Measurements from ENCODE around the gene LRRN3.

LRRN3 gene

DNA sequence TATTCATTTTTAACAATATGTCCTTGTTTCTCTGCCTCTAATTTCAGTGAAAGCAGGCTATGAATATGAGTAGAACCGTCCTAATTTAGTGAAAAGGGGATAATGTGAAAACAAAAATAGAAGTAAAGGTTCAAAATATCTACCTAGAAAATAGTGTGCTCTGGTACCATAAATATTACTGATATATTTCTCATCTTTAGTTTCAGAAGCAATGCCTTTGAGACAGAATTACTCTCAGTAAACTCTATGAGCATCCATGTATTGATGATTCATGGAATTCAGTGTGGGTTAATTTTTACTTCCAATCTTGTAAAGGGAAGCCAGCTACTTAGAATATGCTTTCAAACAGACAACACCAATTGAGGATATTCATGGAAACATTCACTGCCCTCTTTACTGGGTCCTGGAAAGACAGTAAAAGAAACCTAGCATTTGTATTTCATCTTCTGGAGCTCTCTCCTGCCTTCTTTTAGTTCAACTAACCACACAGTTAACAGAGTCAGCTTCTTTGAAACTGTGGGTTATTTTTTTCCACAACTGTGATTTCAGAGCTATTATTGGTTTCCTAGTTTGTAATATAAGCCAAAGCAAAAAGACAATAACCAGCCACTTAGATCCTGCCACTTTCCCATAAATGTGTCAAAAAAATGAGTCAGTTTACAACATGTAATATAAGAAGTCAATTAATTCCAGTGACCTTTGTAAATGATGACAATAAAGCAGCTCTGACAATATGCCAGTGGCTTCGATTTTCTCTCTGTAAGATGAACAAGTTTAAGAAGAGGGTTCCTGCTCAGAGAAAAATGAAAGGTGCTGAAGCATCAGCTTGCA is 1.7 kb downstream of the LRRN3 start:
- Histone ChIP-seq H3K4me3 (ENCODE audit: low read depth, low read length) (no peak overlapping the region), H3K9me3 (ENCODE audit: control insufficient read depth, insufficient read depth, low read depth, low read length) (no peaks in the 10 kb centered on the region), H3K27ac (ENCODE audit: extremely low read depth, low read depth, low read length) (no peak overlapping the region), H3K36me3 (ENCODE audit: control insufficient read depth in 2 of 2, insufficient read depth in 1 of 2, low read length in 2 of 2) (no peaks in the 10 kb centered on the region), H3K4me1 (ENCODE audit: control insufficient read depth, insufficient read depth, low read length) (peaks cover 8% of the 10 kb centered on the region; the same call in 1 of the 2 replicates)
- CTCF ChIA-PET: interaction anchor here (0.6 kb wide), 2 partner anchors 48 to 76 kb away, joined by 3 to 7 read pairs; no protein-coding TSS in a partner anchor
- POLR2A ChIA-PET: no interaction called here
- TF ChIP-seq ZEB2 (tag by site-specific recombination; IDR thresholded peaks at IDR 0.05): peak; percentile 84
- TF ChIP-seq ZNF843 (tag by site-specific recombination; IDR thresholded peaks at IDR 0.05): peak; percentile 97
- TF ChIP-seq ZNF302 (tag by site-specific recombination; IDR thresholded peaks at IDR 0.05; ENCODE audit: low read depth): no peak
- TF ChIP-seq KLF9 (tag by site-specific recombination; IDR thresholded peaks at IDR 0.05; ENCODE audit: low read depth): no peak
- no peak for TF ChIP-seq ZNF335 (tag by site-specific recombination; conservative IDR thresholded peaks at IDR 0.05)
- no peak for TF ChIP-seq TCF7L2 (IDR thresholded peaks at IDR 0.05; ENCODE audit: borderline replicate concordance, low read depth, low read length)
- TF ChIP-seq ZBTB8A (tag by site-specific recombination; IDR thresholded peaks at IDR 0.05): no peak
- TF ChIP-seq ZNF311 (tag by site-specific recombination; IDR thresholded peaks at IDR 0.05; ENCODE audit: borderline replicate concordance): no peak
- TF ChIP-seq ZNF677 (tag by site-specific recombination; IDR thresholded peaks at IDR 0.05): no peak
- TF ChIP-seq, protein P1, sequence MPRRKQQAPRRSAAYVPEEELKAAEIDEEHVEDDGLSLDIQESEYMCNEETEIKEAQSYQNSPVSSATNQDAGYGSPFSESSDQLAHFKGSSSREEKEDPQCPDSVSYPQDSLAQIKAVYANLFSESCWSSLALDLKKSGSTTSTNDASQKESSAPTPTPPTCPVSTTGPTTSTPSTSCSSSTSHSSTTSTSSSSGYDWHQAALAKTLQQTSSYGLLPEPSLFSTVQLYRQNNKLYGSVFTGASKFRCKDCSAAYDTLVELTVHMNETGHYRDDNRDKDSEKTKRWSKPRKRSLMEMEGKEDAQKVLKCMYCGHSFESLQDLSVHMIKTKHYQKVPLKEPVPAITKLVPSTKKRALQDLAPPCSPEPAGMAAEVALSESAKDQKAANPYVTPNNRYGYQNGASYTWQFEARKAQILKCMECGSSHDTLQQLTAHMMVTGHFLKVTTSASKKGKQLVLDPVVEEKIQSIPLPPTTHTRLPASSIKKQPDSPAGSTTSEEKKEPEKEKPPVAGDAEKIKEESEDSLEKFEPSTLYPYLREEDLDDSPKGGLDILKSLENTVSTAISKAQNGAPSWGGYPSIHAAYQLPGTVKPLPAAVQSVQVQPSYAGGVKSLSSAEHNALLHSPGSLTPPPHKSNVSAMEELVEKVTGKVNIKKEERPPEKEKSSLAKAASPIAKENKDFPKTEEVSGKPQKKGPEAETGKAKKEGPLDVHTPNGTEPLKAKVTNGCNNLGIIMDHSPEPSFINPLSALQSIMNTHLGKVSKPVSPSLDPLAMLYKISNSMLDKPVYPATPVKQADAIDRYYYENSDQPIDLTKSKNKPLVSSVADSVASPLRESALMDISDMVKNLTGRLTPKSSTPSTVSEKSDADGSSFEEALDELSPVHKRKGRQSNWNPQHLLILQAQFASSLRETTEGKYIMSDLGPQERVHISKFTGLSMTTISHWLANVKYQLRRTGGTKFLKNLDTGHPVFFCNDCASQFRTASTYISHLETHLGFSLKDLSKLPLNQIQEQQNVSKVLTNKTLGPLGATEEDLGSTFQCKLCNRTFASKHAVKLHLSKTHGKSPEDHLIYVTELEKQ (tag by site-specific recombination; IDR thresholded peaks at IDR 0.05; ENCODE audit: borderline replicate concordance): peak; percentile 66; the same call in 1 of the 2 replicates
- TF ChIP-seq ZNF112 (tag by site-specific recombination; IDR thresholded peaks at IDR 0.05): no peak
- TF ChIP-seq ZNF596 (tag by site-specific recombination; IDR thresholded peaks at IDR 0.05): no peak
- TF ChIP-seq ZBTB6 (tag by site-specific recombination; IDR thresholded peaks at IDR 0.05): no peak
- TF ChIP-seq ZSCAN30 (tag by site-specific recombination; IDR thresholded peaks at IDR 0.05): no peak
- no peak for TF ChIP-seq ZNF433 (tag by site-specific recombination; IDR thresholded peaks at IDR 0.05; ENCODE audit: low read depth)
- peak; percentile 7 for TF ChIP-seq ZNF510 (tag by site-specific recombination; IDR thresholded peaks at IDR 0.05; ENCODE audit: insufficient replicate concordance)
- TF ChIP-seq REPIN1 (tag by site-specific recombination; IDR thresholded peaks at IDR 0.05; ENCODE audit: low read depth): no peak
- no peak for TF ChIP-seq ZNF148 (tag by site-specific recombination; IDR thresholded peaks at IDR 0.05; ENCODE audit: borderline replicate concordance)
- no peak for TF ChIP-seq ZNF19 (tag by site-specific recombination; IDR thresholded peaks at IDR 0.05; ENCODE audit: low read depth)
- TF ChIP-seq, protein P2, sequence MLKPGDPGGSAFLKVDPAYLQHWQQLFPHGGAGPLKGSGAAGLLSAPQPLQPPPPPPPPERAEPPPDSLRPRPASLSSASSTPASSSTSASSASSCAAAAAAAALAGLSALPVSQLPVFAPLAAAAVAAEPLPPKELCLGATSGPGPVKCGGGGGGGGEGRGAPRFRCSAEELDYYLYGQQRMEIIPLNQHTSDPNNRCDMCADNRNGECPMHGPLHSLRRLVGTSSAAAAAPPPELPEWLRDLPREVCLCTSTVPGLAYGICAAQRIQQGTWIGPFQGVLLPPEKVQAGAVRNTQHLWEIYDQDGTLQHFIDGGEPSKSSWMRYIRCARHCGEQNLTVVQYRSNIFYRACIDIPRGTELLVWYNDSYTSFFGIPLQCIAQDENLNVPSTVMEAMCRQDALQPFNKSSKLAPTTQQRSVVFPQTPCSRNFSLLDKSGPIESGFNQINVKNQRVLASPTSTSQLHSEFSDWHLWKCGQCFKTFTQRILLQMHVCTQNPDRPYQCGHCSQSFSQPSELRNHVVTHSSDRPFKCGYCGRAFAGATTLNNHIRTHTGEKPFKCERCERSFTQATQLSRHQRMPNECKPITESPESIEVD (tag by site-specific recombination; IDR thresholded peaks at IDR 0.05): peak; percentile 97
- 0 out of 2 replicates have a peak, but pooled peaks have one; percentile 47 for TF ChIP-seq ZFP69B (tag by site-specific recombination; IDR thresholded peaks at IDR 0.05)
- no peak for TF ChIP-seq PRDM1 (tag by site-specific recombination; IDR thresholded peaks at IDR 0.05)
- TF ChIP-seq, protein P3, sequence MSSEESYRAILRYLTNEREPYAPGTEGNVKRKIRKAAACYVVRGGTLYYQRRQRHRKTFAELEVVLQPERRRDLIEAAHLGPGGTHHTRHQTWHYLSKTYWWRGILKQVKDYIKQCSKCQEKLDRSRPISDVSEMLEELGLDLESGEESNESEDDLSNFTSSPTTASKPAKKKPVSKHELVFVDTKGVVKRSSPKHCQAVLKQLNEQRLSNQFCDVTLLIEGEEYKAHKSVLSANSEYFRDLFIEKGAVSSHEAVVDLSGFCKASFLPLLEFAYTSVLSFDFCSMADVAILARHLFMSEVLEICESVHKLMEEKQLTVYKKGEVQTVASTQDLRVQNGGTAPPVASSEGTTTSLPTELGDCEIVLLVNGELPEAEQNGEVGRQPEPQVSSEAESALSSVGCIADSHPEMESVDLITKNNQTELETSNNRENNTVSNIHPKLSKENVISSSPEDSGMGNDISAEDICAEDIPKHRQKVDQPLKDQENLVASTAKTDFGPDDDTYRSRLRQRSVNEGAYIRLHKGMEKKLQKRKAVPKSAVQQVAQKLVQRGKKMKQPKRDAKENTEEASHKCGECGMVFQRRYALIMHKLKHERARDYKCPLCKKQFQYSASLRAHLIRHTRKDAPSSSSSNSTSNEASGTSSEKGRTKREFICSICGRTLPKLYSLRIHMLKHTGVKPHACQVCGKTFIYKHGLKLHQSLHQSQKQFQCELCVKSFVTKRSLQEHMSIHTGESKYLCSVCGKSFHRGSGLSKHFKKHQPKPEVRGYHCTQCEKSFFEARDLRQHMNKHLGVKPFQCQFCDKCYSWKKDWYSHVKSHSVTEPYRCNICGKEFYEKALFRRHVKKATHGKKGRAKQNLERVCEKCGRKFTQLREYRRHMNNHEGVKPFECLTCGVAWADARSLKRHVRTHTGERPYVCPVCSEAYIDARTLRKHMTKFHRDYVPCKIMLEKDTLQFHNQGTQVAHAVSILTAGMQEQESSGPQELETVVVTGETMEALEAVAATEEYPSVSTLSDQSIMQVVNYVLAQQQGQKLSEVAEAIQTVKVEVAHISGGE (tag by site-specific recombination; conservative IDR thresholded peaks at IDR 0.05; ENCODE audit: low read depth): no peak
- TF ChIP-seq ZNF391 (tag by site-specific recombination; IDR thresholded peaks at IDR 0.05; ENCODE audit: borderline replicate concordance, low read depth): no peak
- peak; percentile 32; the same call in 1 of the 2 replicates for TF ChIP-seq OVOL3 (tag by site-specific recombination; IDR thresholded peaks at IDR 0.05)
